ENCODE results near the gene AHNAK2. TPM values are rescaled to one million over a fixed set of nuclear protein-coding genes. Genes with fewer than 3 reads are reported as not detected.

AHNAK2 gene
- total RNA-seq, 1 donor from 2014 or later: 1.1 TPM

GRCh38 chr14:105019861-105020814, 42.0 kb upstream of the AHNAK2 start:
- H3K4me1 Mint-ChIP-seq (ENCODE audit: low read depth): peaks cover 27% of the 10 kb centered on the region
- TF ChIP-seq, protein P1, sequence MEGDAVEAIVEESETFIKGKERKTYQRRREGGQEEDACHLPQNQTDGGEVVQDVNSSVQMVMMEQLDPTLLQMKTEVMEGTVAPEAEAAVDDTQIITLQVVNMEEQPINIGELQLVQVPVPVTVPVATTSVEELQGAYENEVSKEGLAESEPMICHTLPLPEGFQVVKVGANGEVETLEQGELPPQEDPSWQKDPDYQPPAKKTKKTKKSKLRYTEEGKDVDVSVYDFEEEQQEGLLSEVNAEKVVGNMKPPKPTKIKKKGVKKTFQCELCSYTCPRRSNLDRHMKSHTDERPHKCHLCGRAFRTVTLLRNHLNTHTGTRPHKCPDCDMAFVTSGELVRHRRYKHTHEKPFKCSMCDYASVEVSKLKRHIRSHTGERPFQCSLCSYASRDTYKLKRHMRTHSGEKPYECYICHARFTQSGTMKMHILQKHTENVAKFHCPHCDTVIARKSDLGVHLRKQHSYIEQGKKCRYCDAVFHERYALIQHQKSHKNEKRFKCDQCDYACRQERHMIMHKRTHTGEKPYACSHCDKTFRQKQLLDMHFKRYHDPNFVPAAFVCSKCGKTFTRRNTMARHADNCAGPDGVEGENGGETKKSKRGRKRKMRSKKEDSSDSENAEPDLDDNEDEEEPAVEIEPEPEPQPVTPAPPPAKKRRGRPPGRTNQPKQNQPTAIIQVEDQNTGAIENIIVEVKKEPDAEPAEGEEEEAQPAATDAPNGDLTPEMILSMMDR (IDR thresholded peaks at IDR 0.05; ENCODE audit: unreplicated experiment): peak; percentile 33
- peak; percentile 49 for DNase-seq (ENCODE audit: low spot score, unreplicated experiment)
- no peaks in the 10 kb centered on the region for H3K9me3 Mint-ChIP-seq (ENCODE audit: low read depth)
- peak overlapping the region; percentile 96 for H3K27ac Mint-ChIP-seq
- no peaks in the 10 kb centered on the region for H3K36me3 Mint-ChIP-seq (ENCODE audit: insufficient read depth)
- H3K27me3 Mint-ChIP-seq: no peaks in the 10 kb centered on the region
- peak overlapping the region; percentile 84 for H3K4me3 Mint-ChIP-seq (ENCODE audit: low read depth)

- no peaks in the 10 kb centered on the region for H3K27me3 Mint-ChIP-seq
- TF ChIP-seq, protein P1 (IDR thresholded peaks at IDR 0.05; ENCODE audit: unreplicated experiment): no peak
- peak overlapping the region; percentile 39 for H3K4me3 Mint-ChIP-seq (ENCODE audit: low read depth)
- no peaks in the 10 kb centered on the region for H3K9me3 Mint-ChIP-seq (ENCODE audit: low read depth)
- no peak overlapping the region for H3K27ac Mint-ChIP-seq
- DNase-seq (ENCODE audit: low spot score, unreplicated experiment): no peak
- peaks cover 28% of the 10 kb centered on the region for H3K4me1 Mint-ChIP-seq (ENCODE audit: low read depth)
- H3K36me3 Mint-ChIP-seq (ENCODE audit: insufficient read depth): no peaks in the 10 kb centered on the region
These were observed 40.2 kb upstream of the AHNAK2 start for GRCh38 chr14:105018414-105018813.

GRCh38 chr14:105015905-105016304, 37.7 kb upstream of the AHNAK2 start:
- no peaks in the 10 kb centered on the region for H3K27me3 Mint-ChIP-seq
- H3K4me3 Mint-ChIP-seq (ENCODE audit: low read depth): no peak overlapping the region
- DNase-seq (ENCODE audit: low spot score, unreplicated experiment): no peak
- H3K36me3 Mint-ChIP-seq (ENCODE audit: insufficient read depth): no peaks in the 10 kb centered on the region
- H3K27ac Mint-ChIP-seq: peak overlapping the region; percentile 33
- TF ChIP-seq, protein P1 (IDR thresholded peaks at IDR 0.05; ENCODE audit: unreplicated experiment): no peak
- no peaks in the 10 kb centered on the region for H3K9me3 Mint-ChIP-seq (ENCODE audit: low read depth)
- peaks cover 25% of the 10 kb centered on the region for H3K4me1 Mint-ChIP-seq (ENCODE audit: low read depth)

DNA sequence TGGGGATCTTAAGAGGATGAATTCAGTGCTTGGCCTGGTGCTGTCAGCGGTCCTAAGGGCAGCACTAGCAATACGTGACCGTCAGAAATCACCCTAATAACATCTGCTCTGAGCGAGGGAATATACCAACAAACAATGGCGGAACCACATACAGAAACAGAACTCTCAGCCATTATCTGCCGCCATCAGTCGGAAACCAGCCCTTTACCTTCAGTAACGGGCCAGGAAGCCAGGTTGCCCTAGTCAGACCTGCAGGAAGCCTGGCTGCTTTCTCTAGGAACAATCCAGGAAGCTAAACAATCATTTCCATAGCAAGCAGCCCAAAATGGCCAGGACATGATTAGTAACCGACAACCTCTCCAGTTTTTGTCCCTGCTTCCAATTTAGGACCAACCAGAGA, 37.1 kb upstream of the AHNAK2 start:
- Mint-ChIP-seq H3K27ac (peak overlapping the region; percentile 49), H3K4me3 (ENCODE audit: low read depth) (no peak overlapping the region), H3K27me3 (no peaks in the 10 kb centered on the region), H3K4me1 (ENCODE audit: low read depth) (peaks cover 25% of the 10 kb centered on the region), H3K9me3 (ENCODE audit: low read depth) (no peaks in the 10 kb centered on the region), H3K36me3 (ENCODE audit: insufficient read depth) (no peaks in the 10 kb centered on the region)
- TF ChIP-seq, protein P1 (IDR thresholded peaks at IDR 0.05; ENCODE audit: unreplicated experiment): no peak
- no peak for DNase-seq (ENCODE audit: low spot score, unreplicated experiment)

DNA sequence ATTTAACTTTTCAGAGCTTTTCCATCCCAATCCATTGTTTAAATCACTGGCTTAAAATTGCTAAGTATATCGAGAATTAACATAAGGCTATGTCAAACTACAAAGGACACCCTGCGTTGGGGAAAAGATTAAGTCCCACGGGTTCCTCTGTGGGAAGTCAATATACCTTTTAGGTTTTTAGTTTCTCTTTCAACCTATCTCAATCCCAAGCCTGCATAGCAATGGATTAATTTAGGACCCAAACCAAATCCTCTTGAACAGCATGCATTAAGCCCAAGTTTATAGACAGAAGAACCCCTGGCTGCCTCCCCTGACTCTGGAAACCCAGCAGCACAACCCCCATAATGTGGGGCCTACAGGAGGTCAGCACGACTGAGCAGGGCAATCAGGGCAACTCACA, 36.5 kb upstream of the AHNAK2 start:
- H3K4me1 Mint-ChIP-seq (ENCODE audit: low read depth): peaks cover 22% of the 10 kb centered on the region
- TF ChIP-seq, protein P1 (IDR thresholded peaks at IDR 0.05; ENCODE audit: unreplicated experiment): no peak
- H3K4me3 Mint-ChIP-seq (ENCODE audit: low read depth): no peak overlapping the region
- peaks cover 2% of the 10 kb centered on the region for H3K36me3 Mint-ChIP-seq (ENCODE audit: insufficient read depth)
- no peak for DNase-seq (ENCODE audit: low spot score, unreplicated experiment)
- H3K27ac Mint-ChIP-seq: peak overlapping the region; percentile 49
- no peaks in the 10 kb centered on the region for H3K9me3 Mint-ChIP-seq (ENCODE audit: low read depth)
- no peaks in the 10 kb centered on the region for H3K27me3 Mint-ChIP-seq

Data from progenitor cell of endocrine pancreas (in vitro differentiated cells).